ENCODE measurements around the gene UBE2QL1. TPM values are rescaled to one million over a fixed set of nuclear protein-coding genes. Genes with fewer than 3 reads are reported as not detected.

Gene UBE2QL1
- total RNA-seq, 1 experiment from 2014 or later, result 0.11 TPM

- no peak overlapping the region for H4K5ac ChIP-seq (ENCODE audit: insufficient read length, low read depth, low read length)
- no peak overlapping the region for H3K23ac ChIP-seq (ENCODE audit: insufficient read length, low read depth, low read length)
- no peaks in the 10 kb centered on the region for H3K9me3 ChIP-seq (ENCODE audit: control insufficient read depth, low read depth, low read length)
- H2BK15ac ChIP-seq (ENCODE audit: low read depth, low read length), result no peak overlapping the region
- no peak overlapping the region for H3K4ac ChIP-seq (ENCODE audit: low read depth, low read length)
- H3K36me3 Mint-ChIP-seq (ENCODE audit: insufficient read depth in 1 of 3, low read depth in 3 of 3), result no peaks in the 10 kb centered on the region
- H3K4me2 ChIP-seq (ENCODE audit: insufficient read depth, insufficient read length, low read length), result no peak overlapping the region
- H4K91ac ChIP-seq (ENCODE audit: insufficient read length, low read depth, low read length), result no peak overlapping the region
- H3K14ac ChIP-seq (ENCODE audit: insufficient read depth, low read length), result no peak overlapping the region
- H2BK20ac ChIP-seq (ENCODE audit: low read depth, low read length, poor library complexity, severe bottlenecking), result no peak overlapping the region
- DNase-seq, result no peak
- TF ChIP-seq, protein P1, sequence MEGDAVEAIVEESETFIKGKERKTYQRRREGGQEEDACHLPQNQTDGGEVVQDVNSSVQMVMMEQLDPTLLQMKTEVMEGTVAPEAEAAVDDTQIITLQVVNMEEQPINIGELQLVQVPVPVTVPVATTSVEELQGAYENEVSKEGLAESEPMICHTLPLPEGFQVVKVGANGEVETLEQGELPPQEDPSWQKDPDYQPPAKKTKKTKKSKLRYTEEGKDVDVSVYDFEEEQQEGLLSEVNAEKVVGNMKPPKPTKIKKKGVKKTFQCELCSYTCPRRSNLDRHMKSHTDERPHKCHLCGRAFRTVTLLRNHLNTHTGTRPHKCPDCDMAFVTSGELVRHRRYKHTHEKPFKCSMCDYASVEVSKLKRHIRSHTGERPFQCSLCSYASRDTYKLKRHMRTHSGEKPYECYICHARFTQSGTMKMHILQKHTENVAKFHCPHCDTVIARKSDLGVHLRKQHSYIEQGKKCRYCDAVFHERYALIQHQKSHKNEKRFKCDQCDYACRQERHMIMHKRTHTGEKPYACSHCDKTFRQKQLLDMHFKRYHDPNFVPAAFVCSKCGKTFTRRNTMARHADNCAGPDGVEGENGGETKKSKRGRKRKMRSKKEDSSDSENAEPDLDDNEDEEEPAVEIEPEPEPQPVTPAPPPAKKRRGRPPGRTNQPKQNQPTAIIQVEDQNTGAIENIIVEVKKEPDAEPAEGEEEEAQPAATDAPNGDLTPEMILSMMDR (conservative IDR thresholded peaks at IDR 0.05), result no peak
- H3K23me2 ChIP-seq (ENCODE audit: insufficient read length, low read depth, low read length, poor library complexity, severe bottlenecking), result no peaks in the 10 kb centered on the region
- no peak overlapping the region for H2AFZ ChIP-seq (ENCODE audit: low read length)
- no peaks in the 10 kb centered on the region for H4K20me1 ChIP-seq (ENCODE audit: control insufficient read depth, insufficient read depth, insufficient read length)
- H3K4me3 Mint-ChIP-seq, result no peak overlapping the region
- no peak overlapping the region for H3K56ac ChIP-seq (ENCODE audit: insufficient read length, low read depth, low read length)
- H3K27ac Mint-ChIP-seq, result no peak overlapping the region; a peak in 1 of 7 replicates
- H3K27me3 Mint-ChIP-seq (ENCODE audit: low read depth), result peaks cover 24% of the 10 kb centered on the region
- H3K27me3 ChIP-seq (ENCODE audit: insufficient read depth, low read length), result no peaks in the 10 kb centered on the region
- H3K4me1 Mint-ChIP-seq, result no peaks in the 10 kb centered on the region
- no peak overlapping the region for H2BK12ac ChIP-seq (ENCODE audit: insufficient read length, low read depth, low read length)
- H3K79me1 ChIP-seq (ENCODE audit: insufficient read depth, low read depth, low read length, poor library complexity, severe bottlenecking), result no peaks in the 10 kb centered on the region
- H3T11ph ChIP-seq (ENCODE audit: low read length), result no peak overlapping the region
- H3K18ac ChIP-seq (ENCODE audit: insufficient read length, low read depth, low read length), result no peak overlapping the region
- no peak overlapping the region for H2AK5ac ChIP-seq (ENCODE audit: insufficient read length, low read length)
- H4K8ac ChIP-seq (replicated peaks; ENCODE audit: insufficient read length, low read depth, low read length), result no peak overlapping the region
- no CpG with 5 or more reads among the region's 9 CpGs for WGBS (ENCODE audit: extremely low coverage, insufficient read length, low lambda C conversion rate)
- H3K4me1 ChIP-seq (ENCODE audit: insufficient read depth, low read length), result no peaks in the 10 kb centered on the region
- H2BK120ac ChIP-seq (ENCODE audit: low read depth, low read length, poor library complexity, severe bottlenecking), result no peak overlapping the region
- no peaks in the 10 kb centered on the region; a peak in 1 of 5 replicates for H3K9me3 Mint-ChIP-seq
- H3K27ac ChIP-seq (ENCODE audit: insufficient read length, low read depth, low read length), result no peak overlapping the region
- H2BK5ac ChIP-seq (ENCODE audit: insufficient read length, low read length), result no peak overlapping the region
- H3K79me2 ChIP-seq (ENCODE audit: insufficient read depth, low read length), result no peaks in the 10 kb centered on the region
- H3K9ac ChIP-seq (ENCODE audit: extremely low read depth, insufficient read length, low read length), result no peak overlapping the region
Measured at GRCh38 chr5:6483880-6484382, 35.3 kb downstream of the UBE2QL1 start.
